H9 (cell line): ENCODE measurements around the gene GRHL3. TPM values are rescaled to one million over a fixed set of nuclear protein-coding genes. Genes with fewer than 3 reads are reported as not detected.

Experiments
- DNase-seq: peaks from one replicate; pipeline ENCODE4 v3.0.0-alpha.2; 2017
- H2AFZ ChIP-seq: one replicate; pipeline ENCODE4 v1.6.1; 2013; ENCODE audit warnings: mild to moderate bottlenecking, low read length, control low read depth, moderate library complexity
- H2AK5ac ChIP-seq: 2 replicates; pipeline ENCODE4 v1.6.1; 2013; ENCODE audit warnings: low read length, control low read depth, mixed read lengths; ENCODE audit not compliant: insufficient read length
- H2BK120ac ChIP-seq: one replicate; pipeline ENCODE4 v1.6.1; 2013; ENCODE audit warnings: low read depth, mild to moderate bottlenecking, low read length, control low read depth, inconsistent platforms; ENCODE audit not compliant: poor library complexity, severe bottlenecking
- H2BK12ac ChIP-seq: 2 replicates; pipeline ENCODE4 v1.6.1; 2013; ENCODE audit warnings: low read length, control low read depth, mixed read lengths, low read depth; ENCODE audit not compliant: insufficient read length
- H2BK15ac ChIP-seq: 2 replicates; pipeline ENCODE4 v1.6.1; 2013; ENCODE audit warnings: low read depth, low read length, control low read depth
- H2BK20ac ChIP-seq: one replicate; pipeline ENCODE4 v1.6.1; 2013; ENCODE audit warnings: low read depth, mild to moderate bottlenecking, low read length, control low read depth, inconsistent platforms; ENCODE audit not compliant: poor library complexity, severe bottlenecking
- H2BK5ac ChIP-seq: 2 replicates; pipeline ENCODE4 v1.6.1; 2013; ENCODE audit warnings: low read length, control low read depth, mixed read lengths; ENCODE audit not compliant: insufficient read length
- H3K14ac ChIP-seq: 2 replicates; pipeline ENCODE4 v1.6.1; 2013; ENCODE audit warnings: low read length, control low read depth; ENCODE audit not compliant: insufficient read depth
- H3K18ac ChIP-seq: 2 replicates; pipeline ENCODE4 v1.6.1; 2013; ENCODE audit warnings: low read depth, mild to moderate bottlenecking, mixed read lengths, low read length, control low read depth; ENCODE audit not compliant: insufficient read length
- H3K23ac ChIP-seq: 2 replicates; pipeline ENCODE4 v1.6.1; 2013; ENCODE audit warnings: low read length, control low read depth, mixed read lengths, low read depth; ENCODE audit not compliant: insufficient read length
- H3K23me2 ChIP-seq: 2 replicates; pipeline ENCODE4 v1.6.1; 2013; ENCODE audit warnings: low read depth, mild to moderate bottlenecking, mixed read lengths, low read length, control low read depth; ENCODE audit not compliant: insufficient read length, poor library complexity, severe bottlenecking
- H3K27ac ChIP-seq: 2 replicates; pipeline ENCODE4 v1.5.1; 2013; ENCODE audit warnings: low read length, control low read depth, mixed read lengths, low read depth; ENCODE audit not compliant: insufficient read length
- H3K27me3 ChIP-seq: 2 replicates; pipeline ENCODE4 v1.6.1; 2013; ENCODE audit warnings: low read length, control low read depth, inconsistent platforms; ENCODE audit not compliant: insufficient read depth
- H3K4ac ChIP-seq: 2 replicates; pipeline ENCODE4 v1.6.1; 2013; ENCODE audit warnings: low read depth, mild to moderate bottlenecking, control low read depth, inconsistent platforms, low read length, moderate library complexity
- H3K4me1 ChIP-seq: 2 replicates; pipeline ENCODE4 v1.6.1; 2013; ENCODE audit warnings: low read length, control low read depth, inconsistent platforms; ENCODE audit not compliant: insufficient read depth
- H3K4me2 ChIP-seq: 2 replicates; pipeline ENCODE4 v1.6.1; 2013; ENCODE audit warnings: low read length, control low read depth, mixed read lengths; ENCODE audit not compliant: insufficient read length, insufficient read depth
- H3K56ac ChIP-seq: 2 replicates; pipeline ENCODE4 v1.6.1; 2013; ENCODE audit warnings: low read depth, mild to moderate bottlenecking, mixed read lengths, low read length, control low read depth; ENCODE audit not compliant: insufficient read length
- H3K79me1 ChIP-seq: 2 replicates; pipeline ENCODE4 v1.6.1; 2013; ENCODE audit warnings: low read depth, mild to moderate bottlenecking, moderate library complexity, low read length, control low read depth, inconsistent platforms; ENCODE audit not compliant: insufficient read depth, poor library complexity, severe bottlenecking
- H3K79me2 ChIP-seq: 2 replicates; pipeline ENCODE4 v1.6.1; 2013; ENCODE audit warnings: low read length, control low read depth, inconsistent platforms; ENCODE audit not compliant: insufficient read depth
- H3K9ac ChIP-seq: 2 replicates; pipeline ENCODE4 v1.6.1; 2013; ENCODE audit warnings: low read length, control low read depth, mixed read lengths; ENCODE audit not compliant: insufficient read length; ENCODE audit errors: extremely low read depth
- H3K9me3 ChIP-seq: one replicate; pipeline ENCODE4 v1.6.1; 2013; ENCODE audit warnings: low read depth, low read length, inconsistent platforms; ENCODE audit not compliant: control insufficient read depth
- H3T11ph ChIP-seq: one replicate; pipeline ENCODE4 v1.6.1; 2013; ENCODE audit warnings: mild to moderate bottlenecking, low read length, control low read depth, inconsistent platforms
- H4K20me1 ChIP-seq: one replicate; pipeline ENCODE4 v1.6.1; 2013; ENCODE audit not compliant: control insufficient read depth, insufficient read length, insufficient read depth
- H4K5ac ChIP-seq: 2 replicates; pipeline ENCODE4 v1.6.1; 2013; ENCODE audit warnings: low read depth, mild to moderate bottlenecking, mixed read lengths, low read length, control low read depth; ENCODE audit not compliant: insufficient read length
- H4K8ac ChIP-seq: replicated peaks from 2 replicates; pipeline ENCODE4 v1.6.1; 2013; ENCODE audit warnings: low read length, control low read depth, mixed read lengths, low read depth; ENCODE audit not compliant: insufficient read length
- H4K91ac ChIP-seq: 2 replicates; pipeline ENCODE4 v1.6.1; 2013; ENCODE audit warnings: low read depth, mild to moderate bottlenecking, moderate library complexity, mixed read lengths, low read length, control low read depth; ENCODE audit not compliant: insufficient read length
- H3K27ac Mint-ChIP-seq, 3 experiments: 2 replicates in 2 of 3; 3 replicates in 1 of 3; pipeline ENCODE4 v1.8.0; 2020 to 2021; ENCODE audit warnings: mixed read lengths in 3 of 3, mild to moderate bottlenecking in 1 of 3, moderate library complexity in 1 of 3
- H3K27me3 Mint-ChIP-seq: 2 replicates; pipeline ENCODE4 v1.8.0; 2021; ENCODE audit warnings: low read depth, mild to moderate bottlenecking, moderate library complexity, mixed read lengths
- H3K36me3 Mint-ChIP-seq, 3 experiments: 2 replicates in 2 of 3; 3 replicates in 1 of 3; pipeline ENCODE4 v1.8.0; 2020 to 2021; ENCODE audit warnings: low read depth in 3 of 3, mixed read lengths in 3 of 3; ENCODE audit not compliant: insufficient read depth in 1 of 3
- H3K4me1 Mint-ChIP-seq, 2 experiments: 2 replicates each; pipeline ENCODE4 v1.8.0; 2020; ENCODE audit warnings: mixed read lengths in 2 of 2
- H3K4me3 Mint-ChIP-seq, 2 experiments: 2 replicates in 1 of 2; 3 replicates in 1 of 2; pipeline ENCODE4 v1.8.0; 2020 to 2021; ENCODE audit warnings: mild to moderate bottlenecking in 2 of 2, mixed read lengths in 2 of 2, moderate library complexity in 1 of 2
- H3K9me3 Mint-ChIP-seq, 2 experiments: 2 replicates in 1 of 2; 3 replicates in 1 of 2; pipeline ENCODE4 v1.8.0; 2020; ENCODE audit warnings: mild to moderate bottlenecking in 2 of 2, mixed read lengths in 2 of 2, moderate library complexity in 1 of 2
- WGBS: extraction: QIAGEN DNeasy Blood & Tissue Kit; methylation state at CpG from one replicate; pipeline ENCODE4 v1.1.7; 2013; ENCODE audit warnings: missing lambda C conversion rate, low lambda C conversion rate, mixed read lengths; ENCODE audit not compliant: insufficient read length; ENCODE audit errors: extremely low coverage; 5-methylcytosine and 5-hydroxymethylcytosine counted together
- total RNA-seq: library from RNA; stranded (reverse); gene quantifications from 2 replicates; pipeline ENCODE4 v1.2.1, GENCODE V29; 2021
- TF ChIP-seq, protein P1 (sequence below): fragments of 200-600 bp; sonication (generic); conservative IDR thresholded peaks from 3 replicates; pipeline ENCODE4 v1.8.0; 2021; ENCODE audit warnings: antibody characterized with exemption, mild to moderate bottlenecking

GRHL3 gene
- total RNA-seq, 1 experiment from 2014 or later, result 3.5 TPM

- no peaks in the 10 kb centered on the region for H4K20me1 ChIP-seq
- H3K4me1 Mint-ChIP-seq, result peaks cover 19 to 20% of the 10 kb centered on the region in 2 experiments
- TF ChIP-seq, protein P1, sequence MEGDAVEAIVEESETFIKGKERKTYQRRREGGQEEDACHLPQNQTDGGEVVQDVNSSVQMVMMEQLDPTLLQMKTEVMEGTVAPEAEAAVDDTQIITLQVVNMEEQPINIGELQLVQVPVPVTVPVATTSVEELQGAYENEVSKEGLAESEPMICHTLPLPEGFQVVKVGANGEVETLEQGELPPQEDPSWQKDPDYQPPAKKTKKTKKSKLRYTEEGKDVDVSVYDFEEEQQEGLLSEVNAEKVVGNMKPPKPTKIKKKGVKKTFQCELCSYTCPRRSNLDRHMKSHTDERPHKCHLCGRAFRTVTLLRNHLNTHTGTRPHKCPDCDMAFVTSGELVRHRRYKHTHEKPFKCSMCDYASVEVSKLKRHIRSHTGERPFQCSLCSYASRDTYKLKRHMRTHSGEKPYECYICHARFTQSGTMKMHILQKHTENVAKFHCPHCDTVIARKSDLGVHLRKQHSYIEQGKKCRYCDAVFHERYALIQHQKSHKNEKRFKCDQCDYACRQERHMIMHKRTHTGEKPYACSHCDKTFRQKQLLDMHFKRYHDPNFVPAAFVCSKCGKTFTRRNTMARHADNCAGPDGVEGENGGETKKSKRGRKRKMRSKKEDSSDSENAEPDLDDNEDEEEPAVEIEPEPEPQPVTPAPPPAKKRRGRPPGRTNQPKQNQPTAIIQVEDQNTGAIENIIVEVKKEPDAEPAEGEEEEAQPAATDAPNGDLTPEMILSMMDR, result no peak
- no peak overlapping the region for H3K18ac ChIP-seq
- no peaks in the 10 kb centered on the region for H3K79me1 ChIP-seq
- H3K4ac ChIP-seq, result no peak overlapping the region
- no peak overlapping the region for H3T11ph ChIP-seq
- H3K9me3 ChIP-seq, result no peaks in the 10 kb centered on the region
- H3K27me3 Mint-ChIP-seq, result peaks cover 3% of the 10 kb centered on the region; the same call in 1 of the 2 replicates
- no peak overlapping the region for H2BK20ac ChIP-seq
- H3K27ac ChIP-seq, result no peak overlapping the region
- no peaks in the 10 kb centered on the region for H3K79me2 ChIP-seq
- H2BK120ac ChIP-seq, result no peak overlapping the region
- no peak overlapping the region for H2AFZ ChIP-seq
- H2AK5ac ChIP-seq, result no peak overlapping the region
- H3K9ac ChIP-seq, result no peak overlapping the region
- H3K27ac Mint-ChIP-seq, result no peak overlapping the region
- no peak overlapping the region for H2BK12ac ChIP-seq
- no peaks in the 10 kb centered on the region; a peak in 1 of 5 replicates for H3K9me3 Mint-ChIP-seq
- H3K14ac ChIP-seq, result no peak overlapping the region
- no peaks in the 10 kb centered on the region for H3K23me2 ChIP-seq
- no peak for DNase-seq
- no CpG with 5 or more reads among the region's 1 CpG for WGBS
- no peak overlapping the region for H3K4me3 Mint-ChIP-seq
- H3K27me3 ChIP-seq, result no peaks in the 10 kb centered on the region
- no peak overlapping the region for H3K23ac ChIP-seq
- 0 out of 2 replicates have a peak, but pooled peaks cover 2% of the 10 kb centered on the region for H3K4me1 ChIP-seq
- H4K5ac ChIP-seq, result no peak overlapping the region
- no peak overlapping the region for H3K4me2 ChIP-seq
- H2BK15ac ChIP-seq, result no peak overlapping the region
- H4K91ac ChIP-seq, result no peak overlapping the region
- no peak overlapping the region for H3K56ac ChIP-seq
- H3K36me3 Mint-ChIP-seq, result no peaks in the 10 kb centered on the region; a peak in 1 of 7 replicates
- H4K8ac ChIP-seq, result no peak overlapping the region
- H2BK5ac ChIP-seq, result no peak overlapping the region
Measured at GRCh38 chr1:24282491-24282890, 36.7 kb upstream of the GRHL3 start.
